ENCODE results near the gene CCBE1.

DNA sequence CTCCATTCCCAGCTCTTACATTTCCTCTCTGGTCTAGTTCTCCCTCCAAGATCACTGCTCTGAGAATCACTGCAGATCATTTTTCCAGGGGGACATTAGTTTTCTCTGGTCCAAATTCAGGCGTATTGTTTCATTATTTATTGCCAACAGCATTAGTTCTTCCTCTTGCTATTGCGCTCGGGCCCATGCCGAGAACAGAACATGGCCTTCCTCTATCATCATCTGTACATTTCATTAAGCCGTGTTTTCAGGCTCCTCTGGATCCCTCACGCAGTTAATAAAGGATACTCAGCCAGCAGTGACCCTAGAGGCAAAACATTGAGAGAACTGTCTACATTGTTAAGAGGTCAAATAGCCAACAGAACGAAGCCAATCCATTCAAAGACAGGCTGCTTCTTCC, 63.9 kb downstream of the CCBE1 start:
- TF ChIP-seq, protein P1, sequence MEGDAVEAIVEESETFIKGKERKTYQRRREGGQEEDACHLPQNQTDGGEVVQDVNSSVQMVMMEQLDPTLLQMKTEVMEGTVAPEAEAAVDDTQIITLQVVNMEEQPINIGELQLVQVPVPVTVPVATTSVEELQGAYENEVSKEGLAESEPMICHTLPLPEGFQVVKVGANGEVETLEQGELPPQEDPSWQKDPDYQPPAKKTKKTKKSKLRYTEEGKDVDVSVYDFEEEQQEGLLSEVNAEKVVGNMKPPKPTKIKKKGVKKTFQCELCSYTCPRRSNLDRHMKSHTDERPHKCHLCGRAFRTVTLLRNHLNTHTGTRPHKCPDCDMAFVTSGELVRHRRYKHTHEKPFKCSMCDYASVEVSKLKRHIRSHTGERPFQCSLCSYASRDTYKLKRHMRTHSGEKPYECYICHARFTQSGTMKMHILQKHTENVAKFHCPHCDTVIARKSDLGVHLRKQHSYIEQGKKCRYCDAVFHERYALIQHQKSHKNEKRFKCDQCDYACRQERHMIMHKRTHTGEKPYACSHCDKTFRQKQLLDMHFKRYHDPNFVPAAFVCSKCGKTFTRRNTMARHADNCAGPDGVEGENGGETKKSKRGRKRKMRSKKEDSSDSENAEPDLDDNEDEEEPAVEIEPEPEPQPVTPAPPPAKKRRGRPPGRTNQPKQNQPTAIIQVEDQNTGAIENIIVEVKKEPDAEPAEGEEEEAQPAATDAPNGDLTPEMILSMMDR (IDR thresholded peaks at IDR 0.05; ENCODE audit: poor library complexity, severe bottlenecking): no peak
- TF ChIP-seq POLR2AphosphoS5 (IDR thresholded peaks at IDR 0.05) (no peak), RAD21 (conservative IDR thresholded peaks at IDR 0.05) (no peak), SMC3 (conservative IDR thresholded peaks at IDR 0.05; ENCODE audit: poor library complexity) (no peak), TAF1 (IDR thresholded peaks at IDR 0.05; ENCODE audit: low read depth) (no peak), EZH2 (IDR thresholded peaks at IDR 0.05; ENCODE audit: borderline replicate concordance, insufficient read depth, low read length, poor library complexity, severe bottlenecking) (no peak), EP300 (conservative IDR thresholded peaks at IDR 0.05; ENCODE audit: poor library complexity, severe bottlenecking) (no peak)
